ENCODE data around the gene FAM240B. TPM values are rescaled to one million over a fixed set of nuclear protein-coding genes. Genes with fewer than 3 reads are reported as not detected.

FAM240B gene
- total RNA-seq, 1 experiment from 2014 or later, result not detected

DNA sequence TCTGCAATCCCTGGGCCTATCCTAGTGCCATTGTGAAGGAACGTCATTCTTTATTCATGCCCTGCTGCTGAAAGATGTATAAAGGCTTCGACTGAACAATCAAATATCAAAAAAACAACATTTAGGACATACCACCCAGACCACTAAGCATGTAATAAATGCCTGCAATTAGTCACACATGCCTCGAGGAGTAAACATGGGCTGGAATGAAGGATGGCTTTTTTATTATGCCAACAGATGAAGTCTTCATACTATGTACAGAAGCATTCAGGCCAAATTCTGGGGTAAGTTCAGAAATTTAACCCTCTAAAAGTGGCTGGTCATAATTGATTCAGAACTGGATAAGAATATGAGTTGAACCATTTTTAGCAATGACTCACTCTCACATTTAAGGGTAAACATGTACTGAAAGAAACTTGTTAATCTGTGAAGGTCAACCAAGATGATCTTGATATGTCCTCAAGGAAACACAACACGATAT is 38.1 kb downstream of the FAM240B start:
- Mint-ChIP-seq H3K4me1 (peaks cover 59 to 66% of the 10 kb centered on the region in 2 experiments), H3K27ac (no peak overlapping the region; a peak in 1 of 7 replicates), H3K9me3 (no peaks in the 10 kb centered on the region; a peak in 1 of 5 replicates), H3K27me3 (ENCODE audit: low read depth) (peaks cover 8% of the 10 kb centered on the region), H3K4me3 (no peak overlapping the region), H3K36me3 (ENCODE audit: insufficient read depth in 1 of 3, low read depth in 3 of 3) (peaks cover 0 to 3% (median 0%) of the 10 kb centered on the region in 3 experiments; a peak in 1 of 7 replicates)
- TF ChIP-seq, protein P1, sequence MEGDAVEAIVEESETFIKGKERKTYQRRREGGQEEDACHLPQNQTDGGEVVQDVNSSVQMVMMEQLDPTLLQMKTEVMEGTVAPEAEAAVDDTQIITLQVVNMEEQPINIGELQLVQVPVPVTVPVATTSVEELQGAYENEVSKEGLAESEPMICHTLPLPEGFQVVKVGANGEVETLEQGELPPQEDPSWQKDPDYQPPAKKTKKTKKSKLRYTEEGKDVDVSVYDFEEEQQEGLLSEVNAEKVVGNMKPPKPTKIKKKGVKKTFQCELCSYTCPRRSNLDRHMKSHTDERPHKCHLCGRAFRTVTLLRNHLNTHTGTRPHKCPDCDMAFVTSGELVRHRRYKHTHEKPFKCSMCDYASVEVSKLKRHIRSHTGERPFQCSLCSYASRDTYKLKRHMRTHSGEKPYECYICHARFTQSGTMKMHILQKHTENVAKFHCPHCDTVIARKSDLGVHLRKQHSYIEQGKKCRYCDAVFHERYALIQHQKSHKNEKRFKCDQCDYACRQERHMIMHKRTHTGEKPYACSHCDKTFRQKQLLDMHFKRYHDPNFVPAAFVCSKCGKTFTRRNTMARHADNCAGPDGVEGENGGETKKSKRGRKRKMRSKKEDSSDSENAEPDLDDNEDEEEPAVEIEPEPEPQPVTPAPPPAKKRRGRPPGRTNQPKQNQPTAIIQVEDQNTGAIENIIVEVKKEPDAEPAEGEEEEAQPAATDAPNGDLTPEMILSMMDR (conservative IDR thresholded peaks at IDR 0.05), result no peak
- Histone ChIP-seq H2BK120ac (ENCODE audit: low read depth, low read length, poor library complexity, severe bottlenecking) (no peak overlapping the region), H4K91ac (ENCODE audit: insufficient read length, low read depth, low read length) (no peak overlapping the region), H3K79me1 (ENCODE audit: insufficient read depth, low read depth, low read length, poor library complexity, severe bottlenecking) (no peaks in the 10 kb centered on the region), H3K18ac (ENCODE audit: insufficient read length, low read depth, low read length) (no peak overlapping the region), H3K79me2 (ENCODE audit: insufficient read depth, low read length) (no peaks in the 10 kb centered on the region), H3K27me3 (ENCODE audit: insufficient read depth, low read length) (no peaks in the 10 kb centered on the region), H3K4ac (ENCODE audit: low read depth, low read length) (no peak overlapping the region), H3K27ac (ENCODE audit: insufficient read length, low read depth, low read length) (no peak overlapping the region), H2BK15ac (ENCODE audit: low read depth, low read length) (no peak overlapping the region), H4K5ac (ENCODE audit: insufficient read length, low read depth, low read length) (no peak overlapping the region), H3K4me1 (ENCODE audit: insufficient read depth, low read length) (peaks cover 22% of the 10 kb centered on the region; the same call in 1 of the 2 replicates), H3K14ac (ENCODE audit: insufficient read depth, low read length) (no peak overlapping the region), H4K8ac (replicated peaks; ENCODE audit: insufficient read length, low read depth, low read length) (no peak overlapping the region), H4K20me1 (ENCODE audit: control insufficient read depth, insufficient read depth, insufficient read length) (no peaks in the 10 kb centered on the region), H3K56ac (ENCODE audit: insufficient read length, low read depth, low read length) (no peak overlapping the region), H2BK20ac (ENCODE audit: low read depth, low read length, poor library complexity, severe bottlenecking) (no peak overlapping the region), H2BK12ac (ENCODE audit: insufficient read length, low read depth, low read length) (no peak overlapping the region), H3K23me2 (ENCODE audit: insufficient read length, low read depth, low read length, poor library complexity, severe bottlenecking) (no peaks in the 10 kb centered on the region), H3K4me2 (ENCODE audit: insufficient read depth, insufficient read length, low read length) (no peak overlapping the region), H3K9me3 (ENCODE audit: control insufficient read depth, low read depth, low read length) (no peaks in the 10 kb centered on the region), H2BK5ac (ENCODE audit: insufficient read length, low read length) (no peak overlapping the region), H3K9ac (ENCODE audit: extremely low read depth, insufficient read length, low read length) (no peak overlapping the region), H3T11ph (ENCODE audit: low read length) (no peak overlapping the region), H3K23ac (ENCODE audit: insufficient read length, low read depth, low read length) (no peak overlapping the region), H2AFZ (ENCODE audit: low read length) (no peak overlapping the region), H2AK5ac (ENCODE audit: insufficient read length, low read length) (no peak overlapping the region)
- WGBS (ENCODE audit: extremely low coverage, insufficient read length, low lambda C conversion rate), result no CpG with 5 or more reads among the region's 4 CpGs
- DNase-seq, result no peak
